ENCODE data around the gene DRD2.

Gene DRD2

DNA sequence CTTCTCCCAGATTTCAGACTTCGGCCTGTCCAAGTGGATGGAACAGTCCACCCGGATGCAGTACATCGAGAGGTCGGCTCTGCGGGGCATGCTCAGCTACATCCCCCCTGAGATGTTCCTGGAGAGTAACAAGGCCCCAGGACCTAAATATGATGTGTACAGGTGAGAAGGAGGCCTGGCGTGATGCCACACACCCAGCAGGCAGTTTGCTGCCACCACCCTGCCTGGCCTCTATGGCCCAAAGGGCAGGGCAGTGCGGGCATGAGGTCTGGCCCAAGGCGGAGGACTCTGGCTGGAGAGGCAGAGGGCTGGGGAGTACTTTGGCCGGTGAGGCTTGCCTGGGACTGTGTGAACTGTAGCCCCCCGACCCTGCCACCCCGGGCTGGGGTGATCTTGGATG, 80.3 kb downstream of the DRD2 start:
- no peaks in the 10 kb centered on the region for H3K4me1 ChIP-seq (ENCODE audit: control insufficient read depth, insufficient read depth, low read length)
- H3K4me3 ChIP-seq (ENCODE audit: low read depth, low read length): no peak overlapping the region
- no peak overlapping the region for H3K27ac ChIP-seq (ENCODE audit: extremely low read depth, low read depth, low read length)
- TF ChIP-seq ZNF555 (tag by site-specific recombination; conservative IDR thresholded peaks at IDR 0.05) (no peak), SETDB1 (IDR thresholded peaks at IDR 0.05; ENCODE audit: insufficient read length, low read length) (no peak), ZBTB48 (tag by site-specific recombination; IDR thresholded peaks at IDR 0.05) (no peak), SP7 (tag by site-specific recombination; IDR thresholded peaks at IDR 0.05) (no peak), ZSCAN30 (tag by site-specific recombination; IDR thresholded peaks at IDR 0.05) (no peak), ZBTB8A (tag by site-specific recombination; IDR thresholded peaks at IDR 0.05) (no peak), ZNF548 (tag by site-specific recombination; IDR thresholded peaks at IDR 0.05) (no peak), ZNF677 (tag by site-specific recombination; IDR thresholded peaks at IDR 0.05) (no peak), ZBTB7A (tag by site-specific recombination; IDR thresholded peaks at IDR 0.05; ENCODE audit: low read depth) (no peak), ZNF510 (tag by site-specific recombination; IDR thresholded peaks at IDR 0.05; ENCODE audit: insufficient replicate concordance) (no peak)
- TF ChIP-seq, protein P1, sequence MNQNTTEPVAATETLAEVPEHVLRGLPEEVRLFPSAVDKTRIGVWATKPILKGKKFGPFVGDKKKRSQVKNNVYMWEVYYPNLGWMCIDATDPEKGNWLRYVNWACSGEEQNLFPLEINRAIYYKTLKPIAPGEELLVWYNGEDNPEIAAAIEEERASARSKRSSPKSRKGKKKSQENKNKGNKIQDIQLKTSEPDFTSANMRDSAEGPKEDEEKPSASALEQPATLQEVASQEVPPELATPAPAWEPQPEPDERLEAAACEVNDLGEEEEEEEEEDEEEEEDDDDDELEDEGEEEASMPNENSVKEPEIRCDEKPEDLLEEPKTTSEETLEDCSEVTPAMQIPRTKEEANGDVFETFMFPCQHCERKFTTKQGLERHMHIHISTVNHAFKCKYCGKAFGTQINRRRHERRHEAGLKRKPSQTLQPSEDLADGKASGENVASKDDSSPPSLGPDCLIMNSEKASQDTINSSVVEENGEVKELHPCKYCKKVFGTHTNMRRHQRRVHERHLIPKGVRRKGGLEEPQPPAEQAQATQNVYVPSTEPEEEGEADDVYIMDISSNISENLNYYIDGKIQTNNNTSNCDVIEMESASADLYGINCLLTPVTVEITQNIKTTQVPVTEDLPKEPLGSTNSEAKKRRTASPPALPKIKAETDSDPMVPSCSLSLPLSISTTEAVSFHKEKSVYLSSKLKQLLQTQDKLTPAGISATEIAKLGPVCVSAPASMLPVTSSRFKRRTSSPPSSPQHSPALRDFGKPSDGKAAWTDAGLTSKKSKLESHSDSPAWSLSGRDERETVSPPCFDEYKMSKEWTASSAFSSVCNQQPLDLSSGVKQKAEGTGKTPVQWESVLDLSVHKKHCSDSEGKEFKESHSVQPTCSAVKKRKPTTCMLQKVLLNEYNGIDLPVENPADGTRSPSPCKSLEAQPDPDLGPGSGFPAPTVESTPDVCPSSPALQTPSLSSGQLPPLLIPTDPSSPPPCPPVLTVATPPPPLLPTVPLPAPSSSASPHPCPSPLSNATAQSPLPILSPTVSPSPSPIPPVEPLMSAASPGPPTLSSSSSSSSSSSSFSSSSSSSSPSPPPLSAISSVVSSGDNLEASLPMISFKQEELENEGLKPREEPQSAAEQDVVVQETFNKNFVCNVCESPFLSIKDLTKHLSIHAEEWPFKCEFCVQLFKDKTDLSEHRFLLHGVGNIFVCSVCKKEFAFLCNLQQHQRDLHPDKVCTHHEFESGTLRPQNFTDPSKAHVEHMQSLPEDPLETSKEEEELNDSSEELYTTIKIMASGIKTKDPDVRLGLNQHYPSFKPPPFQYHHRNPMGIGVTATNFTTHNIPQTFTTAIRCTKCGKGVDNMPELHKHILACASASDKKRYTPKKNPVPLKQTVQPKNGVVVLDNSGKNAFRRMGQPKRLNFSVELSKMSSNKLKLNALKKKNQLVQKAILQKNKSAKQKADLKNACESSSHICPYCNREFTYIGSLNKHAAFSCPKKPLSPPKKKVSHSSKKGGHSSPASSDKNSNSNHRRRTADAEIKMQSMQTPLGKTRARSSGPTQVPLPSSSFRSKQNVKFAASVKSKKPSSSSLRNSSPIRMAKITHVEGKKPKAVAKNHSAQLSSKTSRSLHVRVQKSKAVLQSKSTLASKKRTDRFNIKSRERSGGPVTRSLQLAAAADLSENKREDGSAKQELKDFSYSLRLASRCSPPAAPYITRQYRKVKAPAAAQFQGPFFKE (tag by site-specific recombination; IDR thresholded peaks at IDR 0.05; ENCODE audit: borderline replicate concordance): no peak
- TF ChIP-seq, protein P2, sequence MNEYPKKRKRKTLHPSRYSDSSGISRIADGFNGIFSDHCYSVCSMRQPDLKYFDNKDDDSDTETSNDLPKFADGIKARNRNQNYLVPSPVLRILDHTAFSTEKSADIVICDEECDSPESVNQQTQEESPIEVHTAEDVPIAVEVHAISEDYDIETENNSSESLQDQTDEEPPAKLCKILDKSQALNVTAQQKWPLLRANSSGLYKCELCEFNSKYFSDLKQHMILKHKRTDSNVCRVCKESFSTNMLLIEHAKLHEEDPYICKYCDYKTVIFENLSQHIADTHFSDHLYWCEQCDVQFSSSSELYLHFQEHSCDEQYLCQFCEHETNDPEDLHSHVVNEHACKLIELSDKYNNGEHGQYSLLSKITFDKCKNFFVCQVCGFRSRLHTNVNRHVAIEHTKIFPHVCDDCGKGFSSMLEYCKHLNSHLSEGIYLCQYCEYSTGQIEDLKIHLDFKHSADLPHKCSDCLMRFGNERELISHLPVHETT (tag by site-specific recombination; IDR thresholded peaks at IDR 0.05): no peak
- CTCF ChIA-PET: interaction anchor here (0.7 kb wide), 1 partner anchor 502 kb away, joined by 3 read pairs; no protein-coding TSS in a partner anchor
- no peaks in the 10 kb centered on the region for H3K9me3 ChIP-seq (ENCODE audit: control insufficient read depth, insufficient read depth, low read depth, low read length)
- no peaks in the 10 kb centered on the region for H3K36me3 ChIP-seq (ENCODE audit: control insufficient read depth in 2 of 2, insufficient read depth in 1 of 2, low read length in 2 of 2)
- POLR2A ChIA-PET: no interaction called here

DNA sequence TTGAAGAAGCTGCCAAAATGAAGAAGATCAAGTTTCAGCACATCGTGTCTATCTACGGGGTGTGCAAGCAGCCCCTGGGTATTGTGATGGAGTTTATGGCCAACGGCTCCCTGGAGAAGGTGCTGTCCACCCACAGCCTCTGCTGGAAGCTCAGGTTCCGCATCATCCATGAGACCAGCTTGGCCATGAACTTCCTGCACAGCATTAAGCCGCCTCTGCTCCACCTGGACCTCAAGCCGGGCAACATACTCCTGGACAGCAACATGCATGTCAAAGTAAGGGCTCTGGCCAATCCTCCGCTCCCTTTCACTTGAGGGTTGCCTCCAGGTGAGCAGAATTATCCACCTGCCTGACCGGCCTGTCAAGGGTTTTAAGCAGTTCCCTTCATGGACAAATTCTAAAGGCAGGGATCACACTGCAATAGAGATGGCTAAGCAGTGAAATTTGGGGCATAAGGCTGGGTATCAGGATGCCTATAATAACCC, 81.7 kb downstream of the DRD2 start:
- POLR2A ChIA-PET: no interaction called here
- no peaks in the 10 kb centered on the region for H3K9me3 ChIP-seq (ENCODE audit: control insufficient read depth, insufficient read depth, low read depth, low read length)
- CTCF ChIA-PET: interaction anchor here (0.7 kb wide), 1 partner anchor 74 kb away, joined by 3 read pairs; no protein-coding TSS in a partner anchor
- TF ChIP-seq ZSCAN30 (tag by site-specific recombination; IDR thresholded peaks at IDR 0.05): no peak
- TF ChIP-seq, protein P3, sequence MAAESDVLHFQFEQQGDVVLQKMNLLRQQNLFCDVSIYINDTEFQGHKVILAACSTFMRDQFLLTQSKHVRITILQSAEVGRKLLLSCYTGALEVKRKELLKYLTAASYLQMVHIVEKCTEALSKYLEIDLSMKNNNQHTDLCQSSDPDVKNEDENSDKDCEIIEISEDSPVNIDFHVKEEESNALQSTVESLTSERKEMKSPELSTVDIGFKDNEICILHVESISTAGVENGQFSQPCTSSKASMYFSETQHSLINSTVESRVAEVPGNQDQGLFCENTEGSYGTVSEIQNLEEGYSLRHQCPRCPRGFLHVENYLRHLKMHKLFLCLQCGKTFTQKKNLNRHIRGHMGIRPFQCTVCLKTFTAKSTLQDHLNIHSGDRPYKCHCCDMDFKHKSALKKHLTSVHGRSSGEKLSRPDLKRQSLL (tag by site-specific recombination; IDR thresholded peaks at IDR 0.05): no peak
- no peak for TF ChIP-seq ZBTB8A (tag by site-specific recombination; IDR thresholded peaks at IDR 0.05)
- TF ChIP-seq BCL11A (tag by site-specific recombination; IDR thresholded peaks at IDR 0.05; ENCODE audit: low read depth): no peak
- TF ChIP-seq ZNF175 (tag by site-specific recombination; IDR thresholded peaks at IDR 0.05): no peak
- no peak for TF ChIP-seq ZNF302 (tag by site-specific recombination; IDR thresholded peaks at IDR 0.05; ENCODE audit: low read depth)
- TF ChIP-seq, protein P4, sequence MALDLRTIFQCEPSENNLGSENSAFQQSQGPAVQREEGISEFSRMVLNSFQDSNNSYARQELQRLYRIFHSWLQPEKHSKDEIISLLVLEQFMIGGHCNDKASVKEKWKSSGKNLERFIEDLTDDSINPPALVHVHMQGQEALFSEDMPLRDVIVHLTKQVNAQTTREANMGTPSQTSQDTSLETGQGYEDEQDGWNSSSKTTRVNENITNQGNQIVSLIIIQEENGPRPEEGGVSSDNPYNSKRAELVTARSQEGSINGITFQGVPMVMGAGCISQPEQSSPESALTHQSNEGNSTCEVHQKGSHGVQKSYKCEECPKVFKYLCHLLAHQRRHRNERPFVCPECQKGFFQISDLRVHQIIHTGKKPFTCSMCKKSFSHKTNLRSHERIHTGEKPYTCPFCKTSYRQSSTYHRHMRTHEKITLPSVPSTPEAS (tag by site-specific recombination; IDR thresholded peaks at IDR 0.05): no peak
- TF ChIP-seq, protein P5, sequence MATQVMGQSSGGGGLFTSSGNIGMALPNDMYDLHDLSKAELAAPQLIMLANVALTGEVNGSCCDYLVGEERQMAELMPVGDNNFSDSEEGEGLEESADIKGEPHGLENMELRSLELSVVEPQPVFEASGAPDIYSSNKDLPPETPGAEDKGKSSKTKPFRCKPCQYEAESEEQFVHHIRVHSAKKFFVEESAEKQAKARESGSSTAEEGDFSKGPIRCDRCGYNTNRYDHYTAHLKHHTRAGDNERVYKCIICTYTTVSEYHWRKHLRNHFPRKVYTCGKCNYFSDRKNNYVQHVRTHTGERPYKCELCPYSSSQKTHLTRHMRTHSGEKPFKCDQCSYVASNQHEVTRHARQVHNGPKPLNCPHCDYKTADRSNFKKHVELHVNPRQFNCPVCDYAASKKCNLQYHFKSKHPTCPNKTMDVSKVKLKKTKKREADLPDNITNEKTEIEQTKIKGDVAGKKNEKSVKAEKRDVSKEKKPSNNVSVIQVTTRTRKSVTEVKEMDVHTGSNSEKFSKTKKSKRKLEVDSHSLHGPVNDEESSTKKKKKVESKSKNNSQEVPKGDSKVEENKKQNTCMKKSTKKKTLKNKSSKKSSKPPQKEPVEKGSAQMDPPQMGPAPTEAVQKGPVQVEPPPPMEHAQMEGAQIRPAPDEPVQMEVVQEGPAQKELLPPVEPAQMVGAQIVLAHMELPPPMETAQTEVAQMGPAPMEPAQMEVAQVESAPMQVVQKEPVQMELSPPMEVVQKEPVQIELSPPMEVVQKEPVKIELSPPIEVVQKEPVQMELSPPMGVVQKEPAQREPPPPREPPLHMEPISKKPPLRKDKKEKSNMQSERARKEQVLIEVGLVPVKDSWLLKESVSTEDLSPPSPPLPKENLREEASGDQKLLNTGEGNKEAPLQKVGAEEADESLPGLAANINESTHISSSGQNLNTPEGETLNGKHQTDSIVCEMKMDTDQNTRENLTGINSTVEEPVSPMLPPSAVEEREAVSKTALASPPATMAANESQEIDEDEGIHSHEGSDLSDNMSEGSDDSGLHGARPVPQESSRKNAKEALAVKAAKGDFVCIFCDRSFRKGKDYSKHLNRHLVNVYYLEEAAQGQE (tag by site-specific recombination; IDR thresholded peaks at IDR 0.05): no peak
- no peak for TF ChIP-seq ZIC2 (tag by site-specific recombination; IDR thresholded peaks at IDR 0.05)
- TF ChIP-seq, protein P6, sequence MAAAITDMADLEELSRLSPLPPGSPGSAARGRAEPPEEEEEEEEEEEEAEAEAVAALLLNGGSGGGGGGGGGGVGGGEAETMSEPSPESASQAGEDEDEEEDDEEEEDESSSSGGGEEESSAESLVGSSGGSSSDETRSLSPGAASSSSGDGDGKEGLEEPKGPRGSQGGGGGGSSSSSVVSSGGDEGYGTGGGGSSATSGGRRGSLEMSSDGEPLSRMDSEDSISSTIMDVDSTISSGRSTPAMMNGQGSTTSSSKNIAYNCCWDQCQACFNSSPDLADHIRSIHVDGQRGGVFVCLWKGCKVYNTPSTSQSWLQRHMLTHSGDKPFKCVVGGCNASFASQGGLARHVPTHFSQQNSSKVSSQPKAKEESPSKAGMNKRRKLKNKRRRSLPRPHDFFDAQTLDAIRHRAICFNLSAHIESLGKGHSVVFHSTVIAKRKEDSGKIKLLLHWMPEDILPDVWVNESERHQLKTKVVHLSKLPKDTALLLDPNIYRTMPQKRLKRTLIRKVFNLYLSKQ (tag by site-specific recombination; IDR thresholded peaks at IDR 0.05; ENCODE audit: borderline replicate concordance): no peak

More for the DNA sequence above, 81.7 kb downstream of the DRD2 start:
- no peaks in the 10 kb centered on the region for H3K4me1 ChIP-seq (ENCODE audit: control insufficient read depth, insufficient read depth, low read length)
- no peak overlapping the region for H3K27ac ChIP-seq (ENCODE audit: extremely low read depth, low read depth, low read length)
- H3K36me3 ChIP-seq (ENCODE audit: control insufficient read depth in 2 of 2, insufficient read depth in 1 of 2, low read length in 2 of 2): no peaks in the 10 kb centered on the region
- no peak overlapping the region for H3K4me3 ChIP-seq (ENCODE audit: low read depth, low read length)

Measured in HEK293 (cell line).